NB4 (cell line): ENCODE measurements around the gene CHST11.

Experiments
- MYC ChIP-seq: IDR thresholded peaks from 2 replicates; pipeline ENCODE4 v1.6.1; 2011; ENCODE audit warnings: low read depth, low read length
- TF ChIP-seq, protein P1 (sequence below): IDR thresholded peaks from one replicate; pipeline ENCODE4 v1.5.1; 2012; ENCODE audit warnings: low read depth, low read length

DNA sequence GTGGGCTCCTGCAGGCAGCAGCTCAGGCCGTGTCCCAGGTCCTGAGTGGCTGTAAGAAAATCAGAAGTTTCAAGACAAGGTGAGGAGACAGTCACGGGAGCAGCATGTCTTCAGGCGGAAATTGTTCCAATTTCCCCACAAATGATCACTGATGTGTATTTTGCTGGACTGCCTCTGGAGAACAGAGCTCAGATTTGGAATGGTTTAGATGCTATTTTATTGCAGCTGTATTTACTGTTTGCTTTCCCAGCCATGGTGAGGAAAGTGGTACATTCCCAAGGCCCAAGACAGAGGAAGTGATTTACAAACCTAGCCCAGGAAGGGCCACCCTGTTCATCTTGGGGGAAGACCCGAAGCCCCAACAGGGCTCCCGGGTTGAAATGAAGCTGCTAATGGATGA is 195.6 kb downstream of the CHST11 start:
- TF ChIP-seq, protein P1, sequence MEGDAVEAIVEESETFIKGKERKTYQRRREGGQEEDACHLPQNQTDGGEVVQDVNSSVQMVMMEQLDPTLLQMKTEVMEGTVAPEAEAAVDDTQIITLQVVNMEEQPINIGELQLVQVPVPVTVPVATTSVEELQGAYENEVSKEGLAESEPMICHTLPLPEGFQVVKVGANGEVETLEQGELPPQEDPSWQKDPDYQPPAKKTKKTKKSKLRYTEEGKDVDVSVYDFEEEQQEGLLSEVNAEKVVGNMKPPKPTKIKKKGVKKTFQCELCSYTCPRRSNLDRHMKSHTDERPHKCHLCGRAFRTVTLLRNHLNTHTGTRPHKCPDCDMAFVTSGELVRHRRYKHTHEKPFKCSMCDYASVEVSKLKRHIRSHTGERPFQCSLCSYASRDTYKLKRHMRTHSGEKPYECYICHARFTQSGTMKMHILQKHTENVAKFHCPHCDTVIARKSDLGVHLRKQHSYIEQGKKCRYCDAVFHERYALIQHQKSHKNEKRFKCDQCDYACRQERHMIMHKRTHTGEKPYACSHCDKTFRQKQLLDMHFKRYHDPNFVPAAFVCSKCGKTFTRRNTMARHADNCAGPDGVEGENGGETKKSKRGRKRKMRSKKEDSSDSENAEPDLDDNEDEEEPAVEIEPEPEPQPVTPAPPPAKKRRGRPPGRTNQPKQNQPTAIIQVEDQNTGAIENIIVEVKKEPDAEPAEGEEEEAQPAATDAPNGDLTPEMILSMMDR = no peak
- no peak for TF ChIP-seq MYC
